Measurements from ENCODE around the gene SEMA5B. TPM values are rescaled to one million over a fixed set of nuclear protein-coding genes. Genes with fewer than 3 reads are reported as not detected.

Gene SEMA5B
- polyA plus RNA-seq, 1 of the 3 experiments (the other 2 are of a cell fraction) = 0.43 TPM

DNA sequence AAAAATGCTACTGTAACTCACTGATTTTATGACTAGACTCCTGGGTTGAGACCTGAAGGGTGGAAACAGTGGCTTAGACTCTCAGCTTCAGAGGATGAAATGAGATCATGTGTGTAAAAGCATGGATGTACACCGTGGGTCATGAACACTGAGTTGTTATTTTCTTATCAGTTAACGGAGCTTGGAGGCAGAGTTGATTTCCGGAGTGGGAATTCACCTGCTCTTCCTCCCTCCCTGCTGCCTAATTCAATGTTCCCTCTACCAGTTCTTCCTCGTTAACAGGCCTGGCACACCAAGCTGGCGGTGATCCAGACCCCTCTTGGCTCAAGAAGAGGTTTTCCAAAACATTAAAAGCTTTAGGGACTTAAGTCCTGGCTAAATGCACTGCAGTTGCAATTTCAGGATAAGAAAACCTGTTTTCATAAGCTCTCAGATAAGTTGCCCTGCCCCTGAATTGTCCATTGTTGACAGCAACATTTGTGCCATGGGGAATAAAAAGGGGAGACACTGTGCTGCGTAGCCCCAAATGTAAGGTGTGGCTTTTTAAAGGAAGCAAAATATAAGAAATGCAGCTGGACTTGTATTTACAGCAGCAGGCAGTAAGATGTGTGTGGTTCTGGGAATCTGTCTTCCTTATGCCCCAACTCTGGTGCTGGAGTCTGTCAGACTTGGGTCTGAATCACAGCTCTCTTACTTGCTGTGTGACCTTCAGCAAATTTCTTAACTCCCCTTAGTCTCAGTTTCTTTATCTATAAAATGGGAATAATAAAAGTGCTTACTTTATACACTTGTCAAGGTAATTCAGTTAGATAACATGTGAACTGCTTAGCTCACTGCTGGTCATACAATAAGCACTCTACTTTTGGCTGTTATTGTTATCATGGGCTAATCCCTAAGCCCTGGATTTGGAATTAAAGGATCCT lies 49.2 kb upstream of the SEMA5B start (continued):
- TF ChIP-seq, protein P1, sequence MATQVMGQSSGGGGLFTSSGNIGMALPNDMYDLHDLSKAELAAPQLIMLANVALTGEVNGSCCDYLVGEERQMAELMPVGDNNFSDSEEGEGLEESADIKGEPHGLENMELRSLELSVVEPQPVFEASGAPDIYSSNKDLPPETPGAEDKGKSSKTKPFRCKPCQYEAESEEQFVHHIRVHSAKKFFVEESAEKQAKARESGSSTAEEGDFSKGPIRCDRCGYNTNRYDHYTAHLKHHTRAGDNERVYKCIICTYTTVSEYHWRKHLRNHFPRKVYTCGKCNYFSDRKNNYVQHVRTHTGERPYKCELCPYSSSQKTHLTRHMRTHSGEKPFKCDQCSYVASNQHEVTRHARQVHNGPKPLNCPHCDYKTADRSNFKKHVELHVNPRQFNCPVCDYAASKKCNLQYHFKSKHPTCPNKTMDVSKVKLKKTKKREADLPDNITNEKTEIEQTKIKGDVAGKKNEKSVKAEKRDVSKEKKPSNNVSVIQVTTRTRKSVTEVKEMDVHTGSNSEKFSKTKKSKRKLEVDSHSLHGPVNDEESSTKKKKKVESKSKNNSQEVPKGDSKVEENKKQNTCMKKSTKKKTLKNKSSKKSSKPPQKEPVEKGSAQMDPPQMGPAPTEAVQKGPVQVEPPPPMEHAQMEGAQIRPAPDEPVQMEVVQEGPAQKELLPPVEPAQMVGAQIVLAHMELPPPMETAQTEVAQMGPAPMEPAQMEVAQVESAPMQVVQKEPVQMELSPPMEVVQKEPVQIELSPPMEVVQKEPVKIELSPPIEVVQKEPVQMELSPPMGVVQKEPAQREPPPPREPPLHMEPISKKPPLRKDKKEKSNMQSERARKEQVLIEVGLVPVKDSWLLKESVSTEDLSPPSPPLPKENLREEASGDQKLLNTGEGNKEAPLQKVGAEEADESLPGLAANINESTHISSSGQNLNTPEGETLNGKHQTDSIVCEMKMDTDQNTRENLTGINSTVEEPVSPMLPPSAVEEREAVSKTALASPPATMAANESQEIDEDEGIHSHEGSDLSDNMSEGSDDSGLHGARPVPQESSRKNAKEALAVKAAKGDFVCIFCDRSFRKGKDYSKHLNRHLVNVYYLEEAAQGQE (IDR thresholded peaks at IDR 0.05; ENCODE audit: low read depth, low read length) = no peak
- TF ChIP-seq, protein P2, sequence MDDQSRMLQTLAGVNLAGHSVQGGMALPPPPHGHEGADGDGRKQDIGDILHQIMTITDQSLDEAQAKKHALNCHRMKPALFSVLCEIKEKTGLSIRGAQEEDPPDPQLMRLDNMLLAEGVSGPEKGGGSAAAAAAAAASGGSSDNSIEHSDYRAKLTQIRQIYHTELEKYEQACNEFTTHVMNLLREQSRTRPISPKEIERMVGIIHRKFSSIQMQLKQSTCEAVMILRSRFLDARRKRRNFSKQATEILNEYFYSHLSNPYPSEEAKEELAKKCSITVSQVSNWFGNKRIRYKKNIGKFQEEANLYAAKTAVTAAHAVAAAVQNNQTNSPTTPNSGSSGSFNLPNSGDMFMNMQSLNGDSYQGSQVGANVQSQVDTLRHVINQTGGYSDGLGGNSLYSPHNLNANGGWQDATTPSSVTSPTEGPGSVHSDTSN (IDR thresholded peaks at IDR 0.05) = no peak
- TF ChIP-seq NRF1 (IDR thresholded peaks at IDR 0.05; ENCODE audit: low read depth, low read length) (no peak), NFIC (IDR thresholded peaks at IDR 0.05; ENCODE audit: borderline replicate concordance) (peak; percentile 21; the same call in 1 of the 2 replicates), MXI1 (IDR thresholded peaks at IDR 0.05; ENCODE audit: low read depth, low read length) (no peak), TAF1 (IDR thresholded peaks at IDR 0.05; ENCODE audit: borderline replicate concordance, low read depth, low read length) (no peak), TEAD4 (IDR thresholded peaks at IDR 0.05; ENCODE audit: borderline replicate concordance, insufficient read depth) (no peak), SIN3A (IDR thresholded peaks at IDR 0.05; ENCODE audit: borderline replicate concordance, low read depth, low read length) (no peak), RCOR1 (IDR thresholded peaks at IDR 0.05; ENCODE audit: low read length) (peak; percentile 41; the same call in 1 of the 2 replicates), YY1 (IDR thresholded peaks at IDR 0.05; ENCODE audit: low read depth) (no peak), SMC3 (IDR thresholded peaks at IDR 0.05; ENCODE audit: low read depth, low read length) (no peak), EP300 (IDR thresholded peaks at IDR 0.05; ENCODE audit: borderline replicate concordance in 1 of 2, low read depth in 1 of 2, low read length in 1 of 2) (peak in 1 of 2 experiments; percentile 71; a peak in 1 of 4 replicates), RXRA (IDR thresholded peaks at IDR 0.05; ENCODE audit: borderline replicate concordance, low read depth) (no peak), JUND (IDR thresholded peaks at IDR 0.05) (no peak), EZH2phosphoT487 (IDR thresholded peaks at IDR 0.05; ENCODE audit: borderline replicate concordance, low read depth) (no peak), TCF12 (IDR thresholded peaks at IDR 0.05) (no peak), GABPA (IDR thresholded peaks at IDR 0.05; ENCODE audit: low read depth) (no peak), FOXJ3 (CRISPR knock-in tag; IDR thresholded peaks at IDR 0.05) (0 out of 2 replicates have a peak, but pooled peaks have one; percentile 14), GATA2 (CRISPR knock-in tag; IDR thresholded peaks at IDR 0.05) (peak; percentile 65)
- TF ChIP-seq, protein P3, sequence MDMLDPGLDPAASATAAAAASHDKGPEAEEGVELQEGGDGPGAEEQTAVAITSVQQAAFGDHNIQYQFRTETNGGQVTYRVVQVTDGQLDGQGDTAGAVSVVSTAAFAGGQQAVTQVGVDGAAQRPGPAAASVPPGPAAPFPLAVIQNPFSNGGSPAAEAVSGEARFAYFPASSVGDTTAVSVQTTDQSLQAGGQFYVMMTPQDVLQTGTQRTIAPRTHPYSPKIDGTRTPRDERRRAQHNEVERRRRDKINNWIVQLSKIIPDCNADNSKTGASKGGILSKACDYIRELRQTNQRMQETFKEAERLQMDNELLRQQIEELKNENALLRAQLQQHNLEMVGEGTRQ (IDR thresholded peaks at IDR 0.05; ENCODE audit: borderline replicate concordance, low read depth, low read length) = no peak
- TF ChIP-seq, protein P4, sequence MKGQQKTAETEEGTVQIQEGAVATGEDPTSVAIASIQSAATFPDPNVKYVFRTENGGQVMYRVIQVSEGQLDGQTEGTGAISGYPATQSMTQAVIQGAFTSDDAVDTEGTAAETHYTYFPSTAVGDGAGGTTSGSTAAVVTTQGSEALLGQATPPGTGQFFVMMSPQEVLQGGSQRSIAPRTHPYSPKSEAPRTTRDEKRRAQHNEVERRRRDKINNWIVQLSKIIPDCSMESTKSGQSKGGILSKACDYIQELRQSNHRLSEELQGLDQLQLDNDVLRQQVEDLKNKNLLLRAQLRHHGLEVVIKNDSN (IDR thresholded peaks at IDR 0.05; ENCODE audit: borderline replicate concordance, low read depth) = no peak
- TF ChIP-seq, protein P5, sequence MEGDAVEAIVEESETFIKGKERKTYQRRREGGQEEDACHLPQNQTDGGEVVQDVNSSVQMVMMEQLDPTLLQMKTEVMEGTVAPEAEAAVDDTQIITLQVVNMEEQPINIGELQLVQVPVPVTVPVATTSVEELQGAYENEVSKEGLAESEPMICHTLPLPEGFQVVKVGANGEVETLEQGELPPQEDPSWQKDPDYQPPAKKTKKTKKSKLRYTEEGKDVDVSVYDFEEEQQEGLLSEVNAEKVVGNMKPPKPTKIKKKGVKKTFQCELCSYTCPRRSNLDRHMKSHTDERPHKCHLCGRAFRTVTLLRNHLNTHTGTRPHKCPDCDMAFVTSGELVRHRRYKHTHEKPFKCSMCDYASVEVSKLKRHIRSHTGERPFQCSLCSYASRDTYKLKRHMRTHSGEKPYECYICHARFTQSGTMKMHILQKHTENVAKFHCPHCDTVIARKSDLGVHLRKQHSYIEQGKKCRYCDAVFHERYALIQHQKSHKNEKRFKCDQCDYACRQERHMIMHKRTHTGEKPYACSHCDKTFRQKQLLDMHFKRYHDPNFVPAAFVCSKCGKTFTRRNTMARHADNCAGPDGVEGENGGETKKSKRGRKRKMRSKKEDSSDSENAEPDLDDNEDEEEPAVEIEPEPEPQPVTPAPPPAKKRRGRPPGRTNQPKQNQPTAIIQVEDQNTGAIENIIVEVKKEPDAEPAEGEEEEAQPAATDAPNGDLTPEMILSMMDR (IDR thresholded peaks at IDR 0.05) = no peak
- TF ChIP-seq, protein P6, sequence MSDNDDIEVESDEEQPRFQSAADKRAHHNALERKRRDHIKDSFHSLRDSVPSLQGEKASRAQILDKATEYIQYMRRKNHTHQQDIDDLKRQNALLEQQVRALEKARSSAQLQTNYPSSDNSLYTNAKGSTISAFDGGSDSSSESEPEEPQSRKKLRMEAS (IDR thresholded peaks at IDR 0.05; ENCODE audit: low read depth) = no peak
